Measurements from ENCODE around the gene TTC9C.
"Not testable (repeated sequence)": the region's sequence is repeated elsewhere in the genome, so short reads cannot be mapped to it uniquely, and the experiment has no call there.

TTC9C gene

DNA sequence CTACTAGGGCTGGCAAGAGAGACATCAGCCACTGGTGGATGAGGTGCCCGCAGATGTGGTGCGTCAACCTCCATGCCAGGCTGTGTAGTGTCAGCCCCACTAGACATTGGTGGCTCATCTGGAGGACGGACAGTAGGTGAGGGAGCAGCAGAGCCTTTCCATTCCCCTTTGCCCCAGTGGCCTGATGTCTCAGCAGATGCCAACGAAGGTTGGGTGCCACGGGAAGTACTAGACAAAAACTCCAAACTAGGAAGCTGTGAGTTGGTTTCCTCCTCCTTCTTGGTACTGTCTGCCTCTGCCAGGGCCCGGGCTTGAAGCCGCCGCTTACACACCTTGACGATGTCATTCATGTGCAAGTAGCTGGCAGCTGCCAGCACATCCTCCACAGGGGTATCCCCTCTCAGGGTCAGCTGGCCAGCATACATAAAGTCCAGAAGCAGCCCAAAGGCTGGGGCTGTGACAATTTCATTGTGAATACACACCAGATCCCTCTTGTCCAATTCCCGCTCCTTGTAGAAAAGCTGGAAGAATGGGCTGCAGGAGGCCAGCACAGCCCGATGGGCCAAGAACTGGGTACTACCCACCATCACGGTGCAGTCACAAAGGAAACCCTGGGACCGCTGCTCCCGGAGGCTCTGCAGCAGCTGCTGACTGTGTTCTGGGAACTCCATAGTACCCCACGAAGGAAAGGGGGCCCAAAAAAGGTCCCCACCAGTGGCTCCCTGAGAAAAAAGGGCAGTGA lies 24.9 kb downstream of the TTC9C start:
- no peak for DNase-seq

DNA sequence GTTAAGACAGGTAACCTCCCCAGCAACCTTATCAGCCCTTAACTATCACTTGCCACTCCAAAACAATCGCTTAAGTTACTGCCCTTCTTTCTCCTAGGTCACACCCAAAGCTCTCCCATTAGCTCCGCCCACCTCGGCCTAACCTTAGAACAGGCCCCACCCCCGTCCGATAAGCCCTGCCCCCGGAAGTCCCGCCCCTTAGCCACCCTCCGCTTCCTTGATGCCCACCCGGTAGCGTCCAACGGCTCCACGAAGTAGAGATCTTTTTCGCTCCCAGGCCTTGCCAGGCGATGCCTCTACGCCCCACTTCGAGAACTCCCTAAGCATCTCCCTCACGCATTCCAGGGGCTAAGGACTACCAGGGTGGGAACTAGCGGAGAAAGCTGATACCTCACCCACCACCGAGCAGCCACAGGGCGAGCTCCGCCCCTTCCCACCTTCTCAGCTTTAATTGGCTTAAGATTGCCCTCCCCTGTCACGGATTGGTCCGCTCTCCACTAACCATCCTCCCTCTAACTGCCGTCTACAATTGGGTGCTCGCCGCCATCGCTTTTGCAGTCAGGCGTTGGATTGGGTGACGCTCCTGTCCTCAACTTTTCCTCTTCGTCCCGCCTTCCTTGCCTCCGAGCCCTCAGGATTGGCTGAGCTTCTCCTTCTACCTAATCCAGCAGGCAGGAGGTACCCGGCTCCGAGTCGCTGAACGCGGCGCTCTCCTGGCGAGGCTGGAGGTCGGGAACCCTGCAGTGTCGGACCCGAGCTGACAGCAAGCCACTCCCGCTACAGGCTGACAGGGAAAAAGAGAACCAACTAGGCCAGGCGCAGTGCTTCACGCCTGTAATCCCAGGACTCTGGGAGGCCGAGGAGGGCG lies 25.7 kb downstream of the TTC9C start, which contains the start of gene ZBTB3:
ZBTB3 (minus strand) TSS at position 425 of the 868 bp plus-strand sequence. CDS start 496 bp downstream, outside the sequence.
- peak; percentile 97 to 100 for DNase-seq

DNA sequence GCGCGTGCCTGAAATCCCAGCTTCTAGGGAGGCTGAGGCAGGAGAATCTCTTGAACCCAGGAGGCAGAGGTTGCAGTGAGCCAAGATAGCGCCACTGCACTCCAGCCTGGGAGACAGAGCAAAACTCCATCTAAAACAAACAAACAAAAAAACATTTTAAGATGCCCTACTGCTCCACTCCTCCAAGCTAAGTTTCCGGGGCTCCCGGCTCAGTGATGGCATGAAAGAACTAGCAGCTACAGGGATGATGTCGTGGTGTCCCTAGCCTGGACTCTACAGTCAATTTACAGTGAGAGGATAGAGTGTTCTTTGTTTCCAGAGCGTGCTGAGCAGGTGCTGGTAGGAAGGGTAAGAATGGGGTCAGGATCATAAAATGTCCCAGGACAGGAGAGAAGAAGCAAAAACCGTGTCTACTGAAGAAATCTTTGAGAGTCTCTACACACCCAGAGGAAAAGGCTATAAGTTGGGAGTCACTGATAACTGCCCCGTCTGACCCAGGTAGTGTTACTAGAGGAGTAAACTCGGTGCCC lies 26.9 kb downstream of the TTC9C start:
- DNase-seq, result no peak

DNA sequence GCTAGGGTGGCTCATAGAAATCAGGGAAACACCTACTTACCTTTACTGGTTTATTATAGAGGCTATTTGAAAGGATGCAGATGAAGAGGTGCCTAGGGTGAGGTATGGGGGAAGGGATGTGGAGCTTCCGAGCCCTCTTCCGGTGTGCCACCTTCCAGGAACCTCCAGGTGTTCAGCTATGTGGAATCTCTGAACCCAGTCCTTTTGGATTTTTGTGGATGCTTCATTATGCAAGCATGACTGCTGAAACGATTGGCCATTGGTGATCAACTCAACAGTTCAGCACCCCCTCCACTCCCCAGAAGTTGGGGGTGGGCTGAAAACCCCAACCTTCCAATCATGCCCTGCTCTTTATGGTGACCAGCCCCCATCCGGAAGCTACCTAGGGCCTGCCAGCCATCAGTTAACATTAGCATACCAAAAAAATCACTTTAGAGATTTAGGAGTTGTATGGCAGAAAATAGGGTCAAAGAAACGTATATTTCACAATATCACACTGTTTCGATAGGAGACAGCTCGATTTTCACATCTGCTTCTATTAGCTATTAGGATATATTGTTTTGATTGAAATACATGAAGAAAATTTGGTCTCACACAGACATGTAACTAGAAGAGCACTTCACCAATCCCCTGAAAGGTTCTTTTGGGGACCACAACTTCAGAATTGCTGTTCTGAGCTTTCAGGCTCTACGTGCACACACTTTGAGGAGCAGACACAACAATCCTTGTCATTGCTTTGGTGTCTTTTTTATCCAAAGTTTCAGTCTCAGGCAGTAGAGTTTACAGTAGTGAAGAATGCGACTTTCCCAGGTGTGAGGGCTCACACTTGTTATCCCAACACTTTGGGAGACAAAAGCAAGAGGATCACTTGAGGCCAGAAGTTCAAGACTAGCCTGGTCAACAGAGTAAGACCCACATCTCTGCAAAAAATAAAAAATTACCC lies 29.8 kb downstream of the TTC9C start:
- no peak for DNase-seq

DNA sequence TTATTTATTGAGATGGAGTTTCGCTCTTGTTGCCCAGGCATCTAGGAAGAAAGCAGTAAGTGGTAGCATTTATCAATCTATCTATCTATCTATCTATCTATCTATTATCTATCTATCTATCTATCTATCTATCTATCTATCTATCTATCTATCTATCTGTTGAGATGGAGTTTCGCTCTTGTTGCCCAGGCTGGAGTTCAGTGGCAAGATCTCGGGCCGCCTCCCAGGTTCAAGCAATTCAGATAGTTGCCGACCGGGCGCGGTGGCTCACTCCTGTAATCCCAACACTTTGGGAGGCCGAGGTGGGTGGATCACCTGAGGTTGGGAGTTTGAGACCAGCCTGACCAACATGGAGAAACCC lies 32.6 kb downstream of the TTC9C start:
- not testable (repeated sequence) for DNase-seq

DNA sequence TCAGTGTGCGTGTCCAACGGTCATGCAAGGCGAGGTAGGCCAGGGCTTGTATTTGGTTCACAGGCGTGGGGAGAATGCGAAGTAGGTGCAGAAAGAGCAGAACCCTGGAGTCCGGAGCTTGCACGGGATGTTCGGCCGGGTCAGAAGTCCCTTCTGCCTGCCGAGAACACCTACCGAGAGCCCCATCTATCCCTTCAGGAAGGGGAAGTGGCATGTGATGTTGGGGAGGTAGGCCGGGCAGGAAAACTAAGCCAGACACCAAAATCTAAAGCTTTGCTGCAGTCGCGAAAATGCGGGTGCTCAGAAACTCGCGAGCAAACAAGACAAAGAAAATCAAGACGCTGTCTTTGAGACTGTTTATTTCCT lies 42.5 kb downstream of the TTC9C start:
- DNase-seq, result no peak

DNA sequence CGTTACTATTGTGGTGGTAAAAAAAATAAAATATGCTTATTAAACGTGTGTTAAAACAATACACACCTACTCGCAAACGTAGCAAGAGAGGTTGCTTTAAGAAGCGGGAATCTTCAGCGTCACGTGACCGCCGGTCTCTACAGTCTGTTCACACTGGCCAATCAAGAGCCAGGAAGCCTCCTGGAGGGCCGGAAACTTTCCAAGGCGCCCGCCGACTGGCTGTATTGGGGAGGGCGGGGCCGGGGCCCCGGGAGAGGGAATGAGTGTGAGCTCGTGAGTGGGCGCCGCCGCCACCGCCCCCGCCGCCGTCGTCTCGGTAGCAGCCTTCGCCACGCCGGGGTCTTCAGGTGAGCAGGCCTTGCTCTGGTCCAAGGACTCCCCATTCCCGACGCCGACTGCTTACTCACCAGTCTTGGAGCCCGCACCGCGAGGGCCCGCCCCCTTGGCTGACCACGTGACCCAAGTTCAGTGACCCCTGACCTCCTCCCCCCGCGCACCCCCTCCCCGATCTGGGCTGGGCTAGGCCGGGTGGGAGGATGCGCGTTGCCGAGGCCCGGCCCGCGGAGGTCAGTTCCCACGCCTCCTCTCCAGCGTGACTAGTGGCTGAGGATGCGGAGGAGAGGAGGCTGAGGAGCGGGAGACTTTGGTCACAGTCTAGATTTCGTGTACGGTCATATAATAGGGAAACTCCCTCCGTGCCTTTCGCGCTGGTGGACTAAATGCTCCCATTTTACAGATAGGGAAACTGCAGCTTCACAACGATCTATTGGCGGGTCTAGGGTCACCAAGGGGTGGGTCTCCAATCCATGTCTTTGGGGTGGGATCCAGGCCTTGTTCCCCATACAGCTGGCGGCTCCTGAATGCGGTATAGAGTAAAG lies 43.1 kb downstream of the TTC9C start, which contains the start of gene TAF6L:
TAF6L (plus strand) TSS at position 253 of the 878 bp plus-strand sequence. CDS start 4,388 bp downstream, outside the sequence.
- peak; percentile 93 to 95 for DNase-seq

DNA sequence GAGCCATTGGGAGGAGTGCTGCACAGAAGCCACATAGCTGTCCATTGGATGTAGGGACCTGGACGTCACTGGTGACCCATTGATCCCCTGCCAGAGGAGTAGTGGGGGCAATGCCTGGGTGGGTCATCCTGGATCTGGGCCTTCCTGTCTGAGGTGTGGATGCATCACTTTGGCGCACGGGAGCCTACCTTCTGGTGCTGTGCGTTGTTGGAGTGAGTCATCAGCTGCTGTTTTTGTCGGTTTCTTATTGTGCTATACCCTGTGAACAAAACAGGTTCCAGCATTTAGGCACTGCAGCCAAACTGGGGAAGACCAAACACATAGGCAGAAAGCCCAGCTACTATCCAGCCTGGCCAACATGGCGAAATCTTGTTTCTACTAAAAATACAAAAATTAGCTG lies 46.1 kb downstream of the TTC9C start:
- DNase-seq, result no peak

DNA sequence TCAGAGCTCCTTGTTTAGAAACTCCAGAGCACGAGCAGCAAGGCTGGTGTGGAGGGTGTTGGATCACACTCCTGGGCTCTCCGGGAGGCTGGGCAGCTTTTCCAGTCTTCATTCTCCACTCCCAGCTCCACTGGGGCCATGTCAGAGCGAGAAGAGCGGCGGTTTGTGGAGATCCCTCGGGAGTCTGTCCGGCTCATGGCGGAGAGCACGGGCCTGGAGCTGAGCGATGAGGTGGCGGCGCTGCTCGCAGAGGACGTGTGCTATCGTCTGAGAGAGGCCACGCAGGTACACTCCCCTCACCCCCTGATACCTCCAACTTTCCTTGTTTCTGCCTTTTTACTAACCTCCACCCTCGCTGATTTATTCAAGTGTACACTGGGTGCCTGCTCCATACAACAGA lies 47.4 kb downstream of the TTC9C start:
- DNase-seq, result no peak

DNA sequence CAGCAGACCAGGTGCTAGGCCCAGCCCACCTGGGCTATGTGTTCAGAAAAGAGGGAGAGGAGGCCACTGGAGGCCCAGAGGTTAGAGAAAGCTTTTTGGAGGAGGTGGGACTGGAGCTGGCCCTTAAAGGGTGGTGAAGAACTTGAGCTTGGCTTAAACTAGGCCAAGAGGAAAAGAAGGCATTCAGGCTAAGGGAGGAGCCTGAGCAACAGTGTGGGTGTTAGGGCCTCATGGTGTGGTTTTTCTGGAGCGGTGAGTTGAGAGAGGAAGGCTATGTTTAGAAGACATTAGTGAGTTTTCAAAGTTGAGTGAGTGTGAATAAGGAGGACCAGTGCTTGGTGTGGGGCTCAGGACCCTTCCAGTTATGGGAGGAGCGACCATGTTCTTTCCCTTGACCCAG lies 49.1 kb downstream of the TTC9C start:
- no peak for DNase-seq

DNA sequence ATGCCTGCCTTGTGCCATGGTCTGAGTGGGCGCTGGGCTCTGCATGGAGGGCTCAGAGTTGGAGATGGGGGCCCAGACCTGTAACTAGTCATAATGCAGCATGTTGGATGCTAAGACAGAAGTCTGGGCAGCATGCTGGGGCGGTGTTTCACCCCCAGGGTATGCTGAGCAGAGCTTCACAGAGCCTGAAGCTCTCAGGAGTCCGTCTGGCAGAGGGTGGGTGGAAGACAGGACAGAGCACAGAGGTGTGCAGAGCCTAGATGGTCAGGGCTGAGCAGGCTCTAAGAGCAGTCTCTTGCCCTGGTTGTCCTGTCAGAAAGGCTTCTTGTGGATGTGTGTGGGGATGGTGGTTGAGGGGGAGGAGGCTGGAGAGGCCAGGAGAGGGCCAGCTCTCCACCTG lies 50.2 kb downstream of the TTC9C start:
- DNase-seq, result no peak

DNA sequence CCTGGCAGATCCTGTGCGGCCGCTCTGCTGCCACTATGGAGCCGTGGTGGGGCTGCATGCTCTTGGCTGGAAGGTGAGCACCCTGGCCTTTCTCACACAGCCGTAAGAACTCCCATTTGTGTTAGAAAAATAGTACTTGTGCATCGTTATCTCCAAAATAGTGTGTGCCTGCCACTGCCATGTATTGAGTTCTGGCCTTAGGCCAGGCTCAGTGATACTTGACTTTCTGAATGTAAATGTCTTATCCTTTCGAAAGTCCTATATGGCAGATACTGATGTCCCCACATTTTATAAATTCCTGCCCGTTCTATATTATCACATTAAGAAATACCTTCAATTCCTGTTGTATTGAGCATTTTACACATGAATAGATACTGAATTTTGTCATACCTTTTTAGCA lies 54.5 kb downstream of the TTC9C start:
- DNase-seq, result no peak

DNA sequence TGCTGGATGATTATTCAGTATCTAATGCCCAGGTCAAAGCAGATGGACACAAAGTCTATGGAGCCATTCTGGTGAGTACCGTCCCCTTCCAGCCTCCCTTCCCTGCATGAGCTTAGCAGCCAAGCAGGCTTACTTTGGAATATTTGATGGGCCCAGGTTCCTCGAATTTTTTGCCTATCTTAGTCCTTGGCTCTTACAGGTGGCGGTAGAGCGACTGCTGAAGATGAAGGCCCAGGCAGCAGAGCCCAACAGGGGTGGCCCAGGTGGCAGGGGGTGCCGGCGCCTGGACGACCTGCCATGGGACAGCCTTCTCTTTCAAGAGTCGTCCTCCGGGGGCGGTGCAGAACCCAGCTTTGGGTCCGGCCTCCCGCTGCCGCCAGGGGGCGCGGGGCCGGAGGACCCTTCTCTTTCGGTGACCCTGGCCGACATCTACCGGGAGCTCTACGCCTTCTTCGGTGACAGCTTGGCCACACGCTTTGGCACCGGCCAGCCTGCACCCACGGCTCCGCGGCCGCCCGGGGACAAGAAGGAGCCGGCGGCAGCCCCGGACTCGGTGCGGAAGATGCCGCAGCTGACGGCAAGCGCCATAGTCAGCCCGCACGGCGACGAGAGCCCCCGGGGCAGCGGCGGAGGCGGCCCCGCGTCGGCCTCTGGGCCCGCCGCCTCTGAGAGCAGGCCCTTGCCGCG lies 58.2 kb downstream of the TTC9C start:
- peak; percentile 62 to 79 for DNase-seq

DNA sequence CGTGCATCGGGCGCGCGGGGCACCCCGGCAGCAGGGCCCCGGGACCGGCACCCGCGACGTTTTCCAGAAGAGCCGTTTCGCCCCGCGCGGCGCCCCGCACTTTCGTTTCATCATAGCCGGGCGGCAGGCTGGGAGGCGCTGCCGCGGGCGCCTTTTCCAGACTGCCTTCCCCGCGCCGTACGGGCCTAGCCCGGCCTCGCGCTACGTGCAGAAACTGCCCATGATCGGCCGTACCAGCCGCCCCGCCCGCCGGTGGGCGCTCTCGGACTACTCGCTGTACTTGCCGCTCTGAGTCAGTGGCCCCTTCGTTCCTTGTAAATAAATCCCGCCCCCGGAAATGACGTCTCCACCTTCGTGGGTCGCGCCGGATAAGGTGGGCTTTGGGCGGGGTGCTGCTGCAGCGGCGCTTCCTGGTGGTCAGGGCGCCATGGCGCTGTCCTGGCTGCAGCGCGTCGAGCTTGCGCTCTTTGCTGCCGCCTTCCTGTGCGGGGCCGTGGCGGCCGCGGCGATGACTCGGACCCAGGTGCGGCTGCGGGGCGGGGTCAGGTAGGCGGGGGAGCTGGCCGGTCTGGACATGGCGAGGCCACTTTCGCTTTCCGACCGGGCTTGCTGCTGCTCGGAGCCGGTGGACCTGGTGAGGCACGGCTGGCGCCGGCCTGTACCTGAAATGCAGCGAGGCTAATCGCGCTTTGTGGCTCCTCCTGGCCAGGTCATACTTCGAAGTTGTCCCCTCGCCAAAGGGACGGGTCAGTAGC lies 58.9 kb downstream of the TTC9C start, which contains the start of gene TMEM179B:
TMEM179B (plus strand) TSS at position 398 of the 755 bp plus-strand sequence; CDS start at position 428, 30 bp downstream.
- peak; percentile 92 to 95 for DNase-seq

Measured in SW 1271 (cell line).